22Rv1 (cell line): Measurements from ENCODE around the gene ABCC8.

ENCODE experiments used
- CTCF ChIP-seq: fragments of 450-650 bp; IDR thresholded peaks from 2 replicates; pipeline ENCODE4 v1.5.1; 2017; ENCODE audit warnings: mild to moderate bottlenecking
- ZFX ChIP-seq: fragments of 450-650 bp; IDR thresholded peaks from 2 replicates; pipeline ENCODE4 v1.6.1; 2017; ENCODE audit warnings: antibody characterized with exemption, borderline replicate concordance

GRCh38 chr11:17508306-17508705, 31.7 kb upstream of the ABCC8 start:
- TF ChIP-seq CTCF (no peak), ZFX (no peak)
